ENCODE data around the gene ADRB2.
A peak's percentile ranks its signal among the peaks of the same experiment; 100 is the strongest.
"Not testable (repeated sequence)": the region's sequence is repeated elsewhere in the genome, so short reads cannot be mapped to it uniquely, and the experiment has no call there.

Gene ADRB2

GRCh38 chr5:148826053-148826738 is at the start of gene ADRB2:
Gene ADRB2 (plus strand): TSS chr5:148826611. CDS start chr5:148826832, 221 bp downstream.
- DNase-seq: peak; percentile 92

GRCh38 chr5:148776780-148777179 is 49.6 kb upstream of the ADRB2 start:
- no peak for DNase-seq

- no peak for DNase-seq
These were observed 47.5 kb upstream of the ADRB2 start for GRCh38 chr5:148778882-148779281.

GRCh38 chr5:148780711-148781110 is 45.7 kb upstream of the ADRB2 start:
- no peak for DNase-seq

GRCh38 chr5:148781766-148782165 is 44.6 kb upstream of the ADRB2 start:
- DNase-seq: no peak

GRCh38 chr5:148785223-148785622 is 41.2 kb upstream of the ADRB2 start:
- DNase-seq: no peak

- no peak for DNase-seq
These were observed 40.0 kb upstream of the ADRB2 start for GRCh38 chr5:148786456-148786855.

GRCh38 chr5:148788636-148789035 is 37.8 kb upstream of the ADRB2 start:
- no peak for DNase-seq

GRCh38 chr5:148790545-148791333 is 35.7 kb upstream of the ADRB2 start:
- no peak for DNase-seq

GRCh38 chr5:148791334-148791667 is 35.1 kb upstream of the ADRB2 start:
- no peak for DNase-seq

- DNase-seq: no peak
These were observed 34.7 kb upstream of the ADRB2 start for GRCh38 chr5:148791696-148792095.

- no peak for DNase-seq
These were observed 33.7 kb upstream of the ADRB2 start for GRCh38 chr5:148792744-148793143.

- DNase-seq: no peak
These were observed 33.1 kb upstream of the ADRB2 start for GRCh38 chr5:148793261-148793660.

GRCh38 chr5:148794275-148794674 is 32.1 kb upstream of the ADRB2 start:
- DNase-seq: no peak

- DNase-seq: no peak
These were observed 31.5 kb upstream of the ADRB2 start for GRCh38 chr5:148794729-148795561.

- no peak for DNase-seq
These were observed 29.5 kb upstream of the ADRB2 start for GRCh38 chr5:148796936-148797335.

GRCh38 chr5:148798786-148799185 is 27.6 kb upstream of the ADRB2 start:
- DNase-seq: no peak

GRCh38 chr5:148799737-148800527 is 26.5 kb upstream of the ADRB2 start:
- no peak for DNase-seq

- no peak for DNase-seq
These were observed 24.6 kb upstream of the ADRB2 start for GRCh38 chr5:148801682-148802276.

GRCh38 chr5:148803451-148803850 is 23.0 kb upstream of the ADRB2 start:
- not testable (repeated sequence) for DNase-seq

- no peak for DNase-seq
These were observed 22.0 kb upstream of the ADRB2 start for GRCh38 chr5:148804393-148804792.
